GM20000 (cell line): ENCODE results near the gene RTN4RL2.

ENCODE experiments used
- DNase-seq: peaks from one replicate; pipeline ENCODE4 v3.0.0; 2012; ENCODE audit warnings: low spot score
- CTCF ChIP-seq: IDR thresholded peaks from 2 replicates; pipeline ENCODE4 v1.5.1; 2012; ENCODE audit warnings: mild to moderate bottlenecking, control low read depth; ENCODE audit errors: extremely low read depth, missing control alignments

The RTN4RL2 gene

GRCh38 chr11:57463671-57464538 lies 3.6 kb downstream of the RTN4RL2 start:
- DNase-seq, result no peak
- TF ChIP-seq CTCF, result no peak

- DNase-seq, result no peak
- no peak for TF ChIP-seq CTCF
These were observed 4.3 kb downstream of the RTN4RL2 start for GRCh38 chr11:57464539-57465181.

- no peak for DNase-seq
- no peak for TF ChIP-seq CTCF
These were observed 6.4 kb downstream of the RTN4RL2 start for GRCh38 chr11:57466680-57467079.

GRCh38 chr11:57467508-57468157 lies 7.3 kb downstream of the RTN4RL2 start:
- TF ChIP-seq CTCF, result no peak
- DNase-seq, result no peak

GRCh38 chr11:57468276-57468675 lies 7.9 kb downstream of the RTN4RL2 start:
- DNase-seq, result no peak
- no peak for TF ChIP-seq CTCF

- no peak for DNase-seq
- no peak for TF ChIP-seq CTCF
These were observed 8.9 kb downstream of the RTN4RL2 start for GRCh38 chr11:57469268-57469667.

- TF ChIP-seq CTCF, result no peak
- no peak for DNase-seq
These were observed 11.2 kb downstream of the RTN4RL2 start for GRCh38 chr11:57471496-57471895.
